ENCODE measurements around the gene CD55. TPM values are rescaled to one million over a fixed set of nuclear protein-coding genes. Genes with fewer than 3 reads are reported as not detected.

The CD55 gene
- total RNA-seq, 1 experiment from 2014 or later, result 17.3 TPM

- no peak for TF ChIP-seq CTCF (conservative IDR thresholded peaks at IDR 0.05)
- Histone ChIP-seq H4K20me1 (ENCODE audit: control insufficient read depth, insufficient read depth, insufficient read length) (no peaks in the 10 kb centered on the region), H3K23me2 (ENCODE audit: insufficient read length, low read depth, low read length, poor library complexity, severe bottlenecking) (no peaks in the 10 kb centered on the region), H3K18ac (ENCODE audit: insufficient read length, low read depth, low read length) (no peak overlapping the region), H3K23ac (ENCODE audit: insufficient read length, low read depth, low read length) (no peak overlapping the region), H3K4me1 (ENCODE audit: insufficient read depth, low read length) (no peaks in the 10 kb centered on the region), H3K79me2 (ENCODE audit: insufficient read depth, low read length) (no peaks in the 10 kb centered on the region), H4K91ac (ENCODE audit: insufficient read length, low read depth, low read length) (no peak overlapping the region), H2BK120ac (ENCODE audit: low read depth, low read length, poor library complexity, severe bottlenecking) (no peak overlapping the region), H3K56ac (ENCODE audit: insufficient read length, low read depth, low read length) (no peak overlapping the region), H3K79me1 (ENCODE audit: insufficient read depth, low read depth, low read length, poor library complexity, severe bottlenecking) (no peaks in the 10 kb centered on the region), H3K4ac (ENCODE audit: low read depth, low read length) (no peak overlapping the region), H3K14ac (ENCODE audit: insufficient read depth, low read length) (no peak overlapping the region), H4K8ac (replicated peaks; ENCODE audit: insufficient read length, low read depth, low read length) (no peak overlapping the region), H2BK15ac (ENCODE audit: low read depth, low read length) (no peak overlapping the region), H2AK5ac (ENCODE audit: insufficient read length, low read length) (no peak overlapping the region), H2BK12ac (ENCODE audit: insufficient read length, low read depth, low read length) (no peak overlapping the region), H3K27ac (ENCODE audit: insufficient read length, low read depth, low read length) (no peak overlapping the region), H2BK20ac (ENCODE audit: low read depth, low read length, poor library complexity, severe bottlenecking) (no peak overlapping the region), H3K9me3 (ENCODE audit: control insufficient read depth, low read depth, low read length) (no peaks in the 10 kb centered on the region), H2AFZ (ENCODE audit: low read length) (no peak overlapping the region), H3K9ac (ENCODE audit: extremely low read depth, insufficient read length, low read length) (no peak overlapping the region), H3T11ph (ENCODE audit: low read length) (no peak overlapping the region), H2BK5ac (ENCODE audit: insufficient read length, low read length) (no peak overlapping the region), H3K4me2 (ENCODE audit: insufficient read depth, insufficient read length, low read length) (no peak overlapping the region), H3K27me3 (ENCODE audit: insufficient read depth, low read length) (no peaks in the 10 kb centered on the region), H4K5ac (ENCODE audit: insufficient read length, low read depth, low read length) (no peak overlapping the region)
- no peaks in the 10 kb centered on the region for H3K27me3 Mint-ChIP-seq (ENCODE audit: low read depth)
- H3K4me1 Mint-ChIP-seq, result no peaks in the 10 kb centered on the region
- peaks cover 14 to 52% (median 39%) of the 10 kb centered on the region in 3 experiments; a peak in 6 of 7 replicates for H3K36me3 Mint-ChIP-seq (ENCODE audit: insufficient read depth in 1 of 3, low read depth in 3 of 3)
- no peak overlapping the region for H3K4me3 Mint-ChIP-seq
- no peak overlapping the region for H3K27ac Mint-ChIP-seq
- H3K9me3 Mint-ChIP-seq, result no peaks in the 10 kb centered on the region
- DNase-seq, result no peak
- WGBS (ENCODE audit: extremely low coverage, insufficient read length, low lambda C conversion rate), result no CpG with 5 or more reads among the region's 3 CpGs
These were observed 11.6 kb downstream of the CD55 start for GRCh38 chr1:207333009-207333600.
